Activated T-cell treated with anti-CD3 and anti-CD28 coated beads, Interleukin-2, amount 50 U/mL, for 1 hour (primary cell): ENCODE measurements around the gene CRELD2.
A peak's percentile ranks its signal among the peaks of the same experiment; 100 is the strongest.

ENCODE experiments used
- DNase-seq: peaks from one replicate; pipeline ENCODE4 v3.0.0-alpha.2; 2020

Gene CRELD2

DNA sequence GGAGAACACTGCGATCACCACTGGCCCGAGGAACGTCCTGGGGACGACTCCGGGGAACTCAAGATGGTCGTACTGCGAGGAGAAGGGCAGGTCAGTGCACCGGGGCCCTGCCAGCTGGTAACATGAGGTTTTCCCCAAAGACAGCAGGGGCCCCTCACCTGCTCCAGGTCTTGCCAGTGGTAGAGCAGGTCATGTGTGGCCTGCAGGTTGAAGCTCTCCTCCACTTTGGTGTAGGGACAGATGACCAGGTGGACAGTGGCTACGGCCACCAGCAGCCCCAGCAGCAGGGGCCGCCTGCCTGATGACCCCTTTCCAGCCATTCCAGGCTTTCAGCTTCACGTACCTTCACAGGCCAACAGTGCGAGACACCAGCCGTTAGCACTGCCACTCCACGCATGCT, 5.0 kb upstream of the CRELD2 start:
- no peak for DNase-seq

DNA sequence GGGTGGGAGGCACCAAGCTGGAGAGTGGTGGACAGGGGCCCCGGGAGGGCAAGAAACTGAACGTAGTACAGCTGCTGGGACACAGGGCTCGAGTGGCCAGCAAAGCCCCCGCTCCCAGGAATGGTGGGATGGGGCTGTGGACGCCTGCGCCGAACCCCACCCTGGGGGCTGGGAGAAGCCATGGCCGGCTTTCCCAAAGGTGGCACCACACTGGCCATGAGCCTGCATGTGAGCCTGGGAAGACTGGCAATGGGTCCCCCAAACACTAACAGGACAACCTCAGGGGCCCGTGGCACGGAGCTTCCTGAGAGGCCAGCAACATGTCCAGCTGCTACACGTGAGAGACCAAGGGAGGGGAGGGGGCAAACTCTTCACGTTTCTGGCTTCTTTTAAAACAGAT, 4.2 kb upstream of the CRELD2 start:
- no peak for DNase-seq

- no peak for DNase-seq
Observed at GRCh38 chr22:49915610-49916009, 2.8 kb upstream of the CRELD2 start.

DNA sequence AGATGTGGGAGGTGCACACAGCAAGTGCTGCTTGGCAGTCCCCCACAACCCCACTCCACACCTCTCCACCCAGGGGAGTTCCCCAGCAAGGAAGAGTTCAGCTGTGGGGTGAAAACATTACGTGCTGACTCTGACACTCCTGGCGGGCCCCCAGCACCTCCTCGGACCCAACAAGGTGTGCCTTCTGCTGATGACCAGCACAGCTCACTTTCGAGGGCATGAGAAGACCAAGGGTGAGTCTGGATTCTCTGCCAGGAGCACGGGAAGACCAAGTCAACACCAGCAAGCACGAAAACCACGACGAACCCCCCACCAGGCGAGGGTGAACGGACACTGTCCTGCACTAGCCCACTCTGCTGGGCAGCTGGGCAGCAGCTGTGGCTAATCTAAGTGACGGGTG, 1.6 kb upstream of the CRELD2 start:
- DNase-seq: no peak

DNA sequence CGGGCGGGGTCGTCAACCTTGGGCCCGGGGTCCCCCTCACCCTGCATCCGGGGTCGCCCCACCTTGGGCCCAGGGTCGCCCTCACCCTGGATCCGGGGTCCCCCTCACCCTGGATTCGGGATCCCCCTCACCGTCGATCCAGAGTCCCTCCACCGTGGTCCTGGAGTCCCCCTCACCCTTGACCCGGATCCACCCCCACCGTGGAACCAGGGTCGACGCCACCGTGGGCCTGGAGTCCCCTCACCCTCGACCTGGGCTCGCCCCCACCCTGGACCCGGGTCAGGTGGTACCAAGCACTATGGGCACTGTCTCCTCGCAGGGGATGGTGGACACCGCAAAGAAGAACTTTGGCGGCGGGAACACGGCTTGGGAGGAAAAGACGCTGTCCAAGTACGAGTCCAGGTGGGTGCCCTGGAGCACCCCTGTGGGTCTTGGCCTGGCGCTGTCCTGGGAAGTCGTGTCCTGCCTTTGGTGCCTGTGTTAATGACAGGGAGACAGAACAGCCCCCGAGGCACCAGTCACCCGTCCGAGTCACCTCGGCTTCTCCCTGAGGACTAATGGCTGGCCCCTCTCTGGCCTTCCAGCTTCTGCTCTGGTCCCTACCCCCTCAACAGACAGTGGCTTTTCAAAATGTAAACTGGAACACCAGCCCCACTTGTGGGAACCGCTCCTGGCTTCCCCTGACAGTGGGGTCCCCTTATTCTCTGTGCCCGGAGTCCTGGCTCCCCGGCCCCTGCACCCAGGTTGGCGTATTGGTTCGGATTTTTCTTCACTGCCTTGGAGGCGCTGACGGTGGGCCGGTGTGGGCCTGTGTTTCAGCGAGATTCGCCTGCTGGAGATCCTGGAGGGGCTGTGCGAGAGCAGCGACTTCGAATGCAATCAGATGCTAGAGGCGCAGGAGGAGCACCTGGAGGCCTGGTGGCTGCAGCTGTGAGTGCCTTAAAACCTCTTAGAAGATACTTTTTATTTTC, 762 bp downstream of the CRELD2 start:
- no peak for DNase-seq

GRCh38 chr22:49920859-49921258, 2.4 kb downstream of the CRELD2 start:
- no peak for DNase-seq

DNA sequence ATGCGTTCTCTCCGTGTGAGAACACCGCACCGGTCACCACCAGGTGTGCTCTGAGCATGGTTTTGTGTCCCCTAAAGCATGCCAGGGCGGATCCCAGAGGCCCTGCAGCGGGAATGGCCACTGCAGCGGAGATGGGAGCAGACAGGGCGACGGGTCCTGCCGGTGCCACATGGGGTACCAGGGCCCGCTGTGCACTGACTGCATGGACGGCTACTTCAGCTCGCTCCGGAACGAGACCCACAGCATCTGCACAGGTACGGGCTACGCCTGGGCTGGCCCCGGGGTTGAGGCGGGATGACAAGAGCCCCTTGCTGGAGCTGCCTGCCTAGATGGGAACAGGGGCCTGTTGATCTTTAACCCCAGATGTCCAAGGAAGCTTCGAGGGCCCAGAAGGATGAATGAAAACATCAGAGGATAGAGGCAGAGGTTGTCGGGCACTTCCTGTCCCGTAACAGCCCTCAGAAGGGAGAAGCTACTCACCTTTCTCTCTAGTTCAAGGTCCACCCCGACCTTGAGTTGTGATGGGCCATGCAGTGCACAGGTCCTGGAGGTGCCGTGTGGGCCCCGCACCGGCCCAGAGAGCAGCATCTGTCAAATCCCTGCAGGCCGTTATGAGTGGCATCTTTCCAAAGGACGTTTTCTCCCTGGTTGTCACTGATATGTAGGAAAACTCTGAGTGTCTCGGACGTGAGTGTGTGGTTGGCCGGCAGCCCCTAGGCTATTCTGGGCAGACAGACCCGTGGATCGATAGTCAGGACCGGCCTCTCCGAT, 3.3 kb downstream of the CRELD2 start:
- DNase-seq: no peak

DNA sequence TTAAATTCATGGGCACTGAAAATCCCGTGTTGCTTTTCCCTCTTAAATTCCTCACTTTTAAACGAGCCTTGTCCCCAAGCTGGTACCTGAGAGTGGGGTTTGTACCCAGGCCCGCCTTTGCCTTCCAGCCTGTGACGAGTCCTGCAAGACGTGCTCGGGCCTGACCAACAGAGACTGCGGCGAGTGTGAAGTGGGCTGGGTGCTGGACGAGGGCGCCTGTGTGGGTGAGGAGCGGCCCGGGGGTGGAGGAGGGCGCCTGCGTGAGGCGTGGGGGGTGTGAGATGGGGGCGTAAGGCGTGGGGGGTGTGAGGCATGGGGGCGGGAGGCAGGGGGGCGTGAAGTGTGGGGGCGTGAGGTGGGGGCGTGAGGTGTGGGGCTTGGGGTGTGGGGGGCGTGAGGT, 4.0 kb downstream of the CRELD2 start:
- DNase-seq: no peak

GRCh38 chr22:49922926-49923325, 4.5 kb downstream of the CRELD2 start:
- DNase-seq: no peak

- DNase-seq: no peak
Observed at GRCh38 chr22:49923445-49923844, 5.0 kb downstream of the CRELD2 start.

- no peak for DNase-seq
Observed at GRCh38 chr22:49924113-49924833, 5.8 kb downstream of the CRELD2 start.

DNA sequence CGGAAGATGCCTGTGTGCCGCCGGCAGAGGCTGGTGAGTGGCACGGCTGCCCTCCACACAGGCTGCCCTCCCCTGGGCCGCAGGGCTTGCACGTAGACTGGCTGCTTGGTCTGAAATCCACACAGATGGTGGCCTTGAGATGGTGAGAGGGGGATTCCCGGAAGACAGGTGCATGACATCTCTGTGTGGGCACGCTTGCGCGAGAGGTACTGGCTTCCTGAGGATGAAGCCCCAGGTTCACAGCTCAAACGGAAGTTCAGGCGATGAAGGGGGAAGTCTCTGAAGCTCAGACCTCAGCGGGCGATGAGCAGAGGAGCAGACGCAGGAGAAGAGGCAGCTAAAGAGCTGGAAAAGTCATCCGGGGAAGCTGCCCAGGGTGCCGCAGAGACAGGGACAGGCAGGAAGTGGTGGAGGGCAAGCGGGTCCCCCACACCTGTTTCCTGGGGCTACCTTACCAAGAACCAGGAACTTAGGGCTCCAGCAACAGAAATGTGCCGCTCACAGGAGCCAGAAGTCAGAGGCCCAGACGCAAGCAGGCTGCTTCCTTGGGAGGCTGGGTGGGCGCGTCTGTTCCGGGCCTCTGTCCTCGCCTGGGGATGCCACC, 7.2 kb downstream of the CRELD2 start:
- peak; percentile 74 for DNase-seq

- DNase-seq: no peak
Observed at GRCh38 chr22:49926916-49927315, 8.5 kb downstream of the CRELD2 start.

DNA sequence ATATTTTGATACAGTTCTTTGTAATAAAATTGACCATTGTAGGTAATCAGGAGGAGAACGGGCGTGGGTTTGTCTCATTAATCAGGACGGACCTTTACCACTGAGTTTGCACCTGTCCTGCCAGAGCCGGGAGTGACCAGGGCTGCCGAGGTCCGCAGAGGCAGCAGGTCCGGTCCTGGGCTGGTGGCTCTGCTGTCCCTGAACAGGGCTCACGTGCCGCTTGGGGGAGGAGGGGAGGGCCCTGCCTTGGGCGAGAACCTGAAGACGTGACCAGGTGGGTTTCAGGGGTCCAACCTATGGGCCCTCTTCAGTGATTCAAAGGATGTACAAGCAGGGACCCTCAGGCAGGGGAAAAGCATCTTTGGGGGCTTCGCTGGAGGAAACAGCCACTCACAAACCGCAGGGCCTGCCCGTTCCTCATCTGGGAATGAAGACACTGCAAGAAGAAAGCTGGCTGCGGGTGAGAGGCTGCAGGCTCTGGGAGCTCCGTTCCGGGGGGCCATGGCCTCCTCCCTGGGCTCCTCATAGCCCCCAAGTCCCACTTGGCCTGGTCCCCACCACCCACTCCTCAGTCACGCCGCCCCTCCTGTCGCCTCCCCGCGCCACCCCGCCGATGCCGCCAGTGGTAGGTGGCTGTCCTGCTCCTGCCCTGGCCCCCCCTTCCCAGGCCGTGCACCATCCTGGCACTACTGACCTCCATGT, 9.2 kb downstream of the CRELD2 start:
- DNase-seq: no peak

- no peak for DNase-seq
Observed at GRCh38 chr22:49928185-49928495, 9.7 kb downstream of the CRELD2 start.

- DNase-seq: no peak
Observed at GRCh38 chr22:49928555-49929210, 10.2 kb downstream of the CRELD2 start.

GRCh38 chr22:49929211-49929979, 11.0 kb downstream of the CRELD2 start:
- peak; percentile 84 for DNase-seq

GRCh38 chr22:49929994-49930575, 11.7 kb downstream of the CRELD2 start:
- DNase-seq: no peak

GRCh38 chr22:49930596-49931412, 12.4 kb downstream of the CRELD2 start:
- DNase-seq: peak; percentile 50
